Dermis lymphatic vessel endothelial cell (primary cell): ENCODE measurements around the gene ALG13. TPM values are rescaled to one million over a fixed set of nuclear protein-coding genes. Genes with fewer than 3 reads are reported as not detected.

Experiments used
- total RNA-seq: library from RNA; depleted of rRNA; stranded (reverse); fragments of >200 nt; gene quantifications from 2 replicates; pipeline ENCODE4 v1.2.1, GENCODE V29; 2014

The ALG13 gene
- total RNA-seq, result 49.0 and 61.1 TPM in 2 replicates

DNA sequence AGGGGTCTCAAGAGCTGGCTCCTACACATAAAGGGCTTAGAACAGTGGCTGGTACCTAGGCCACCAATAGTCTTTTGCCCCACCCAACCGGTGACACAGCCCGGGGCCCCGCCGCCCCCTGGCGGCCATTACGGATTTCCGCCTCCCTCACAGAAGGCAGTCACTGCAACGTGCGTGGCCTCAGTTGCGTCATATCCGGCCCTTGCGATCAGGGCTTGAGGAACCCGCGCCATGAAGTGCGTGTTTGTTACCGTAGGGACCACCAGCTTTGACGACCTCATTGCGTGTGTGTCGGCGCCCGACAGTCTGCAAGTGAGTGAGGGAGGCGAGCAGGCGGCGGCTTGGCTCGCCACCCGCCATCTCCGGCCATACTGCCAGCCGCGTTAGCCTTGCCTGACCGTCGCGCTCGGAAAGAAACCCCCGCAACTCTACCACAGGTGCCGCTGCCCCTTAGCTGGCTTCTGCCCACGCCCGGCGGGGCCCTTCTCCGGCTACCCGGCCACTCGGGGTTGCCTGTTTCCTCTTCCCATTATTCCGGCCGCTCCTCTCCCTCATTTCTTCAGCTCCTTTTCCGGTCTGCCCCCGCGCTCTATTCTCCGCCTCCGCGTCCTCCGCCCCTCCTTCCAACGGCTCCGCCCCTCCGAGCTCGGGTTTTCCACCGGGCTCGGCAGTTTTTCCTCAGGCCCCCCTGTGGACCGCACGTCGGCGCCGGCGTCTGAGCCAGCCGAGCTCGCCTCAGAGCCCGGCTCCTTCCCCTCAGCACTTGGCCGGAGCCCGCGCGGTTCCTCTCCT lies at the start of gene ALG13:
Gene ALG13, plus strand, starts transcription at position 183 of the 792 bp plus-strand sequence. Its CDS starts 49 bp downstream, at position 232.

Other genes starting within 250 kb of the ALG13 start
- not detected in 2 replicates for gene SERTM2, start 169.5 kb upstream of the ALG13 start, total RNA-seq
- not detected in 2 replicates for gene TRPC5OS, start 195.0 kb downstream of the ALG13 start, total RNA-seq